Raji (cell line): ENCODE results near the gene POLR2B.

Source experiments
- POLR2A ChIP-seq: IDR thresholded peaks from 2 replicates; pipeline ENCODE4 v1.6.1; 2011; ENCODE audit warnings: low read depth, low read length, control low read depth; ENCODE audit not compliant: insufficient read depth

POLR2B gene

GRCh38 chr4:56977321-56978012 is 1.2 kb upstream of the POLR2B start, which contains the start of gene NOA1:
TSS of gene NOA1 (minus strand) at chr4:56977606. CDS start at chr4:56977585, 21 bp downstream.
- TF ChIP-seq POLR2A = peak; percentile 86

- TF ChIP-seq POLR2A = no peak
Observed at GRCh38 chr4:56979421-56980072, 851 bp downstream of the POLR2B start.

- TF ChIP-seq POLR2A = no peak
Observed at GRCh38 chr4:56981795-56982201, 3.1 kb downstream of the POLR2B start.

- TF ChIP-seq POLR2A = no peak
Observed at GRCh38 chr4:56986192-56986591, 7.5 kb downstream of the POLR2B start.

GRCh38 chr4:56986952-56987351 is 8.3 kb downstream of the POLR2B start:
- no peak for TF ChIP-seq POLR2A

- no peak for TF ChIP-seq POLR2A
Observed at GRCh38 chr4:56990109-56990905, 11.6 kb downstream of the POLR2B start.

DNA sequence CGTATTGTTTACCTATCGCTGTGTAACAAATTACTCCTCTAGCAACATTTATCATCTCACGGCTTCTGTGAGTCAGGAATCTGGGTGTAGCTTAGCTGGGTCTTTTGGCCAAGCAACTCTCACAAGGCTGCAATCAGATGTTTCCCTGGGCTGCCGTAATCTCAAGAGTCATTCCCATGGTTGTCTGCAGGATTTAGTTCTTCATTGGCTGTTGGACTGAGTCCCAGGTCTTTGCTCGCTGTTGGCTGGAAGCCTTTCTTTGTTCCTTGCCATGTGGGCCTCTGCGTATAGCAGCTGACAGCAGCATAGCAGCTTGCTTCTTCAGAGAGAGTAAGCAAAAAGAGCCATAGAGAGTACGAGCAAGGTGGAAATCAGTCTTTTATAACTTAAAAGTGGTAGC is 16.8 kb downstream of the POLR2B start:
- no peak for TF ChIP-seq POLR2A

GRCh38 chr4:56999751-57000150 is 21.1 kb downstream of the POLR2B start:
- TF ChIP-seq POLR2A = no peak

DNA sequence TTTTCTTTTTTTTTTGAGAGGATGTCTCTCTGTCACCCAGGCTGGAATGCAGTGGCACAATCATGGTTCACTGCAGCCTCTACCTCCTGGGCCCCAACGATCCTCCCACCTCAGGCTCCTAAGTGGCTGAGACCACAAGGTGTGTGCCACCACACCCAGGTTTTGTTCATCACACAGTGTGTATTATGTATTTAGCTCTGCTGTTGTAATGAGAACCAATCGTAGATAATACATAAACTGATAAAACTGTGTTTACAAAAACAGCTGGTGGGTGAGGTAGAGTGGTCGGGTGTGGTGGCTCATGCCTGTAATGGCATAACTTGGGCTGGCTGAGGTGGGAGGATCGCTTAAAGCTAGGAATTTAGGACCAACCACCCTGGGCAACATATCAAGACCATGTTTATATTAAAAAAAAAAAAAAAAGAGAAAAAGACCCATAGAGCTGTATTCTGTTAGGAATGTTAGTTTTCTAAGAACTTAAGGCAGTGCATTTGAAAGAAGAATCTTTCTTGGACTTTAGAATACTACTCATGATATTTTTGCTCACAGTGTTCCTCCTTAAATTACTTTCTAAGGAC is 34.9 kb downstream of the POLR2B start:
- no peak for TF ChIP-seq POLR2A

DNA sequence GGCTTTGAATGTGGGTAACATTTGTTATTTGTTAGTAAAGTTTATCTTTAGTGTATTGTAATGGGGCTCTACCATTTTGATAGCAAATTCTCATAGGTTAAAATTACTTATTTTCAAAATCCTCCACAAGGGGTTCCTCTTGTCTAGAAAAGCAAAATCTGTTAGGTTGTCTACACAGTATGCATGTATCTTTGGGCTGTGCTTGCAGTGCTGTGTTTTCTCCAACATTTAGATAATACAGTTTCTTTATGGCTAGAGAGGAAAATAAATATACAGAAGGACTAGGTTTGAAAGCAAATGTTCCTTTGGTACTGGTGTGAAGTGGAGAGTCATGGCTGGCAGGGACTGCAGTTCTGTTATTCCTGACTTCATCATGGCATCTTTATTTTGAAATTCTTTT is 40.3 kb downstream of the POLR2B start:
- no peak for TF ChIP-seq POLR2A

DNA sequence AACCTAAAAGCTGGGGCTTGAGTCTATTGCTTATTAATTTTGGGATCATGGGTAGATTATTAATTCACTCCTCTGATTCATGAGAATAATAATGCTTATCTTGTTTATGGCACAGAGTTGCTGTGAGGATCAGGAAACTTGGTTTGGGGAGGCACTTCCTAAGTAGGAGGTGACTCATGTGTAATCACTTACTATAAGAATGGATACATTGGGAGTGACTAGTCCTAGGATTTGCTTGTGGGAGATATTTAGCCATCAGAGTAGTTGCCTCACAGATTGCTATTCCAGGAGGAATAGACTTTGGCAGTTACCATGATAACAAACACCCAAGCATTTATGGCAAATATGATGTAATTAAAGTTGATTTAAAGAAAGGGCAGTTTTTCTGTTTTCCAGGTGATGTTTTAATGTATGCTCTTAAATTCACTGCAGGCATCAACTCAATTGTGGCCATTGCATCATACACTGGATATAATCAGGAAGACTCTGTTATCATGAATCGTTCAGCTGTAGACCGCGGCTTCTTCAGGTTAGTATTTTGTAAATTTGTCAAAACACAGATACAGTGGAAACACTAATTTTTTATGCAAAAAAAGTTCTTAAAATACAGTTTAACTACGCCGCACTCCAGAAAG is 41.9 kb downstream of the POLR2B start:
- no peak for TF ChIP-seq POLR2A

GRCh38 chr4:57023104-57023503 is 44.4 kb downstream of the POLR2B start:
- no peak for TF ChIP-seq POLR2A

DNA sequence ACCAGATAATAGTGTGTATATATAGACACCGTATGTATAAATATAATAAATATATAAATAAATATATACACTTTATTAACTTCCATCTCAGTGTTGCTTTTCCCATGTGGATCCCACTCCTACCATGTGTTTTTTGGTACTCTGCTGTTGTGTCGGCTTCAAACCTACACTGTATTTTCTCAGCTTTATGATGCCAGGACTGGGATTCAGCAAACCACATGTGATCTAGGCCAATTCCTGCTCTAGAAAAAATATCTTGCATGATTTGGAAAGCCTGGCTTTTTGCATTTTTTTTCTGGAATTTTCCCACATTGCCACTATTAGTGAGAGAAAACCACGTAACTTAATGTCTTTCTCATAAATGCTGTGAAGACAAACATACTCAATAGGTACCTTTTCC is 55.8 kb downstream of the POLR2B start:
- no peak for TF ChIP-seq POLR2A

DNA sequence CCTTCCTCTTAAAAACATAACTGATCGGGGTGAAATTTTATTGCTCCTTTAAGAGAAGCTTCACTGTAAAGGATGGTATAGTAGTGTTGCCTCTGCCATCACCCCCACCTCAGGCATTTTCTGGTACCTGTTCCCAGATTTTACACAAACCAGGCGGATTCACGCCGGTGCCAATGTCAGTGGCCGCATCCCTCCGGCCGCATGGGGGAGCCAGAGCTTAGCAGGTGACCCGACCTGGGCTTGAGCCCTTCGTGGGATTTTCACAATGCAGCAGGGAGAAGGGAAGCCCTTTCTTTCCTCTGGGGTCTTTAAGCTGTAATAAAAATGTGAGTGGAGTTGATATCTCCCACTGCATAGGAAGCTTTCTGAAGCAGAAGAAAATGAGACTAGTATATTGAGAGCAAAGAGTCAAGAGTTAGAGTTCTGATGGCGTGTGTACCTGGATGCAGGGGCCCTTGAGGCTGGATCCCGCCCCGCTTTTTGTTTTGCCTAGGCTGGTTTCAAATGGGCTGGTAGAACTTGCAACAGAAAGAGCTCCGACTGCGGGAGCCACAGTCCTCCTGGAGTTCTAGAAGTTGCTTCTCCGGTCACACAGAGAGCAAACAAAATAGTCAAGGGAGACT is 59.4 kb downstream of the POLR2B start:
- no peak for TF ChIP-seq POLR2A

DNA sequence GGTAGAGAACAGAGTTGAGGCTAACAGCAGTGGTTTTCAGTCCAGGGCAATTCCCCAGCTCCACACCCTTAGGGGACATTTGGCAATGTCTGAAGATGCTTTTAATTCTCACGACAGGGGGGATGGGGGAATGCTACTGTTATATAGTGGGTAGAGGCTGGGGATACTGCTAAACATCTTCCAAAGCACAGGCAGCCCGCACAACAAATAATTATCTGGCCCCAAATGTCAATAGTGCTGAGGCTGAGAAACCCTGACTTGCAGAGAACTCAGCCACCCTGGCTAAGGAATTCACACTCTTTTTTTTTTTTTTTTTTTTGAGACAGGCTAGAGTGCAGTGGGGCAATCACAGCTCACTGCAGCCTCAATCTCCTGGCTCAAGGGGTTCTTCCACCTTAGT is 60.6 kb downstream of the POLR2B start:
- TF ChIP-seq POLR2A = no peak

DNA sequence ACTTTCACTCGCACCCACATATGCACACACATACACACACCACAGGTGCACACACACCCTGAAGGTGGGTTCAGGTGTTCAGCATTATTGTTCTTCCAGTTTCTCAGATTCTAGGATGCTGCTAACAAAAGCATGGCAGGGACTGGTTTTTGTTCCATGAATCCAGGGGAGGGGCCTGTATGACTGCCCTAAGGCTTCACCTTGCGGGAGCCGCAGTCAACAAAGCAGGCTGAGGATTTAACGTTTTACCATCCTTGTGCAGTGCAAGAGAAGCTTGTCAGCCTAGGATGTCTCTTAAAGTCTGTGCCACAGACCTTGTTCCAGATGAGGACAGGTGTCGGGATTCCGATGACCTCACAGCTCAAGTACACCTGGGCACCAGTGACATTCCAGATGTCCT is 61.8 kb downstream of the POLR2B start:
- no peak for TF ChIP-seq POLR2A
